ENCODE measurements around the gene MYOF. TPM values are rescaled to one million over a fixed set of nuclear protein-coding genes. Genes with fewer than 3 reads are reported as not detected.

MYOF gene
- total and polyA plus RNA-seq, 10 of the 15 experiments (the other 5 are each of a cell fraction or from before 2014, with no cell fraction given) = 0.02 to 0.59 (median 0.17) TPM

DNA sequence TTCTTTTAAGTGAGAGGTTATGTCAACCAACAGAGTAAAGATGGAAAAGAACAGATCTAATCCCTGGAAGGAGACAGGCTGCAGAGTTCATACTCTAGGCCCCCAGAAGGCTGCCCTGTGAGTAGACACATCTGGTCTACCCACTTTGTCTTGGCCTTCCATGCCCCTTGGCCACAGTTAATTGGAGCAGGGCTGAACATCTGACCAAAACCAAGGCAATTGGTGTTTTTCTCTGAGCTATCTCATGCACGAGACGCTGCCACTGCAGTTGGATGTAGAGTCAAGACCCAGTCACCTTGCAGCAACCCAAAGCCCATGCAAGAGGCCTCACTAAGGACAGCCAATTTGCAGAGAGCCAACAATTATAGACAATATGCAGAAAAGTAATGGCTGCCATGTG, 9.0 kb downstream of the MYOF start:
- no TSS peak for BruUV-seq (replicated peaks)
- FAIRE-seq = no peak
- CTCF ChIA-PET = interaction anchor here (2.0 kb wide), 1 partner anchor 9 kb away, joined by 9 read pairs; the partner anchor contains the start of gene MYOF
- Histone ChIP-seq H3K27me3 (replicated peaks in 1 of 2; ENCODE audit: control insufficient read depth in 2 of 2, insufficient read depth in 2 of 2, low read length in 1 of 2) (no peaks in the 10 kb centered on the region), H4K20me1 (ENCODE audit: control insufficient read depth, insufficient read depth) (no peaks in the 10 kb centered on the region), H3K79me2 (ENCODE audit: control insufficient read depth, insufficient read depth, low read length) (no peaks in the 10 kb centered on the region), H2AFZ (ENCODE audit: control insufficient read depth, low read depth, low read length) (no peak overlapping the region), H3K9ac (ENCODE audit: control insufficient read depth, insufficient read depth, low read length) (no peak overlapping the region), H3K4me3 (no peak overlapping the region), H3K27ac (ENCODE audit: control insufficient read depth, insufficient read depth) (no peak overlapping the region), H3K36me3 (ENCODE audit: control insufficient read depth in 2 of 2, insufficient read depth in 2 of 2, low read length in 1 of 2) (no peaks in the 10 kb centered on the region), H3K9me3 (replicated peaks; ENCODE audit: control insufficient read depth, insufficient read depth, low read length) (no peaks in the 10 kb centered on the region), H3K4me2 (ENCODE audit: control insufficient read depth, insufficient read depth) (no peak overlapping the region), H3K4me1 (ENCODE audit: control insufficient read depth, insufficient read depth, low read length) (no peaks in the 10 kb centered on the region)
- POLR2A ChIA-PET = no interaction called here
- in situ Hi-C loops (cut with MboI) = no loop called here
- no peak for DNase-seq (ENCODE audit: low read depth, low spot score)
- ATAC-seq = no peak
- intact Hi-C loops (cut with micrococcal nuclease; ENCODE audit: unreplicated experiment) = no loop called here
- RAD21 ChIA-PET (ENCODE audit: unreplicated experiment) = interaction anchor here (1.4 kb wide), 1 partner anchor 10 kb away, joined by 3 read pairs; no protein-coding TSS in a partner anchor
- TF ChIP-seq RAD51 (IDR thresholded peaks at IDR 0.05) (no peak), GABPA (IDR thresholded peaks at IDR 0.05; ENCODE audit: low read depth) (no peak), ETV6 (conservative IDR thresholded peaks at IDR 0.05 in 1 of 2, IDR thresholded peaks at IDR 0.05 in 1 of 2; ENCODE audit: borderline replicate concordance in 1 of 2, low read depth in 1 of 2) (no peak)
- WGBS (ENCODE audit: insufficient coverage, insufficient replicate concordance, low lambda C conversion rate, missing lambda C conversion rate) = 36% methylated on average over 2 of the region's 2 CpGs
- SMC1A ChIA-PET (ENCODE audit: uncharacterized antibody, unreplicated experiment) = interaction anchor here (1.9 kb wide), 1 partner anchor 9 kb away, joined by 4 read pairs; the partner anchor contains the start of gene MYOF

DNA sequence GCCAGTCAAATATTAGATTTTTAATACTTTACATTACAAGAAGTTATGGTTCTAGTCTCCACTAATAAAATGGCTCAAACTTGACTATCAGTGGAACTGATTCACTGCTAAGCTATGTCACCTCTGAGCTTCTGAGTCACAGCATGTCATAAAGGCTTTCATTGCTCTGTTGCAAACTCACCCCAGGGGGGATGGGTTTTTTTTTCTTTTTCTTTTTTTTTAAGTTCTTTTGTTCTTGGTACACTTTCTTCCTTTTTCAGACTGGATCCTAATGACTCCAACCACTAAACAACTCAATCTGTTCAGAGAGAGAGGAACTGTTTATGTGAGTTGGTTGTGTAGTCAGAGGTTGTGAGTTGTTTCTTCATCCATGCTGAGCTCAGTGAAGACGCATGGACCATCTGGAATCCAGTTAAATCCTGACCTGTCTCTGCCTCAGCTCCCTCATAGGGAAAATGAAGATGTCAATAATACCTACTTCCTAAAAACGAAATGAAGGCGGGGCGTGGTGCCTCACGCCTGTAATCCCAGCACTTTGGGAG, 11.0 kb downstream of the MYOF start:
- 67% methylated on average over 5 of the region's 5 CpGs for WGBS (ENCODE audit: insufficient coverage, insufficient replicate concordance, low lambda C conversion rate, missing lambda C conversion rate)
- Histone ChIP-seq H3K9me3 (replicated peaks; ENCODE audit: control insufficient read depth, insufficient read depth, low read length) (no peaks in the 10 kb centered on the region), H3K36me3 (ENCODE audit: control insufficient read depth in 2 of 2, insufficient read depth in 2 of 2, low read length in 1 of 2) (no peaks in the 10 kb centered on the region), H3K9ac (ENCODE audit: control insufficient read depth, insufficient read depth, low read length) (no peak overlapping the region), H3K4me2 (ENCODE audit: control insufficient read depth, insufficient read depth) (no peak overlapping the region), H4K20me1 (ENCODE audit: control insufficient read depth, insufficient read depth) (no peaks in the 10 kb centered on the region), H3K4me1 (ENCODE audit: control insufficient read depth, insufficient read depth, low read length) (no peaks in the 10 kb centered on the region), H3K27me3 (replicated peaks in 1 of 2; ENCODE audit: control insufficient read depth in 2 of 2, insufficient read depth in 2 of 2, low read length in 1 of 2) (no peaks in the 10 kb centered on the region), H2AFZ (ENCODE audit: control insufficient read depth, low read depth, low read length) (no peak overlapping the region), H3K27ac (ENCODE audit: control insufficient read depth, insufficient read depth) (no peak overlapping the region), H3K4me3 (no peak overlapping the region), H3K79me2 (ENCODE audit: control insufficient read depth, insufficient read depth, low read length) (no peaks in the 10 kb centered on the region)
- no peak for ATAC-seq
- in situ Hi-C loops (cut with MboI) = no loop called here
- no peak for FAIRE-seq
- no peak for DNase-seq (ENCODE audit: low read depth, low spot score)
- ChIA-PET SMC1A (ENCODE audit: uncharacterized antibody, unreplicated experiment) (interaction anchor here (1.0 to 1.2 kb wide), 2 partner anchors 10 to 94 kb away, joined by 3 to 5 read pairs; no protein-coding TSS in a partner anchor), RAD21 (ENCODE audit: unreplicated experiment) (no interaction called here), POLR2A (no interaction called here), CTCF (interaction anchor here (1.2 to 1.5 kb wide), 2 partner anchors 11 to 12 kb away, joined by 3 to 5 read pairs; partner anchors contain the start of gene MYOF)
- BruUV-seq (replicated peaks) = no TSS peak
- TF ChIP-seq ZBED1 (IDR thresholded peaks at IDR 0.05; ENCODE audit: borderline replicate concordance) (no peak), TBL1XR1 (IDR thresholded peaks at IDR 0.05; ENCODE audit: low read depth, low read length) (no peak), RB1 (IDR thresholded peaks at IDR 0.05; ENCODE audit: borderline replicate concordance) (no peak), SREBF1 (IDR thresholded peaks at IDR 0.05; ENCODE audit: low read length) (no peak), RFX5 (IDR thresholded peaks at IDR 0.05; ENCODE audit: low read depth, low read length) (no peak), ESRRA (IDR thresholded peaks at IDR 0.05; ENCODE audit: low read length) (no peak), SMC3 (IDR thresholded peaks at IDR 0.05; ENCODE audit: borderline replicate concordance, low read length) (no peak), PAX5 (IDR thresholded peaks at IDR 0.05; ENCODE audit: borderline replicate concordance, low read depth, low read length) (no peak)
- TF ChIP-seq, protein P1, sequence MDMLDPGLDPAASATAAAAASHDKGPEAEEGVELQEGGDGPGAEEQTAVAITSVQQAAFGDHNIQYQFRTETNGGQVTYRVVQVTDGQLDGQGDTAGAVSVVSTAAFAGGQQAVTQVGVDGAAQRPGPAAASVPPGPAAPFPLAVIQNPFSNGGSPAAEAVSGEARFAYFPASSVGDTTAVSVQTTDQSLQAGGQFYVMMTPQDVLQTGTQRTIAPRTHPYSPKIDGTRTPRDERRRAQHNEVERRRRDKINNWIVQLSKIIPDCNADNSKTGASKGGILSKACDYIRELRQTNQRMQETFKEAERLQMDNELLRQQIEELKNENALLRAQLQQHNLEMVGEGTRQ (IDR thresholded peaks at IDR 0.05; ENCODE audit: borderline replicate concordance, low read depth, low read length) = no peak
- intact Hi-C loops (cut with micrococcal nuclease; ENCODE audit: unreplicated experiment) = no loop called here

All from GM12878 (cell line).